Measurements from ENCODE around the gene GPR137C. TPM values are rescaled to one million over a fixed set of nuclear protein-coding genes. Genes with fewer than 3 reads are reported as not detected.

GPR137C gene
- total and polyA plus RNA-seq, 2 of the 4 experiments (the other 2 are of a cell fraction), result 0.72 to 0.91 TPM

DNA sequence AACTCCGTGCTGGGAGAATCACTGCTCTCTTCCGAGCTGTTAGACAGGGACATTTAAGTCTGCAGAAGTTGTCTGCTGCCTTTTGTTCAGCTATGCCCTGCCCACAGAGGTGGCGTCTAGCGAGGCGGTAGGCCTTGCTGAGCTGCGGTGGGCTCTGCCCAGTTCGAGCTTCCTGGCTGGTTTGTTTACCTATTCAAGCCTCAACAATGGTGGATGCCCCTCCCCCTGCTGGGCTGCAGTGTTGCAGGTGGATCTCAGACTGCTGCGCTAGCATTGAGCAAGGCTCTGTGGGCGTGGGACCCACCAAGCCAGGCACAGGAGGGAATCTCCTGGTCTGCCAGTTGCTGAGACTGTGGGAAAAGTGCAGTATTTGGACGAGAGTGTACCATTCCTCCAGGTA, 43.7 kb downstream of the GPR137C start:
- in situ Hi-C loops (cut with MboI; ENCODE audit: low sequenced_read_pairs) (no loop called here), dilution Hi-C loops (cut with HindIII; ENCODE audit: low sequenced_read_pairs, unreplicated experiment) (no loop called here), intact Hi-C loops (cut with micrococcal nuclease) (no loop called here)
- ChIA-PET CTCF (no interaction called here), POLR2A (ENCODE audit: unreplicated experiment) (no interaction called here)
- H4K91ac ChIP-seq (ENCODE audit: insufficient read depth, low read depth, low read length), result no peak overlapping the region
- no peak for DNase-seq
- no peak overlapping the region for H3K9ac ChIP-seq (ENCODE audit: low read depth, low read length)
- no peak overlapping the region for H2BK120ac ChIP-seq (ENCODE audit: low read depth, low read length)
- H3K4ac ChIP-seq (ENCODE audit: low read depth, low read length), result no peak overlapping the region
- TF ChIP-seq CHD1 (IDR thresholded peaks at IDR 0.05; ENCODE audit: low read depth, low read length) (no peak), FOS (IDR thresholded peaks at IDR 0.05; ENCODE audit: low read depth, low read length) (no peak), SMC3 (IDR thresholded peaks at IDR 0.05; ENCODE audit: low read depth, low read length) (no peak), RAD21 (IDR thresholded peaks at IDR 0.05; ENCODE audit: low read length) (no peak), MAZ (IDR thresholded peaks at IDR 0.05; ENCODE audit: borderline replicate concordance, low read depth, low read length) (no peak), BHLHE40 (IDR thresholded peaks at IDR 0.05; ENCODE audit: low read depth, low read length) (no peak), RCOR1 (IDR thresholded peaks at IDR 0.05; ENCODE audit: insufficient replicate concordance, low read length) (no peak), MAFK (IDR thresholded peaks at IDR 0.05; ENCODE audit: low read depth, low read length) (no peak), CEBPB (IDR thresholded peaks at IDR 0.05; ENCODE audit: low read depth, low read length) (no peak), NFE2L2 (IDR thresholded peaks at IDR 0.05; ENCODE audit: low read depth, low read length) (no peak), RFX5 (IDR thresholded peaks at IDR 0.05; ENCODE audit: low read depth, low read length) (no peak), MXI1 (IDR thresholded peaks at IDR 0.05; ENCODE audit: borderline replicate concordance, low read depth, low read length) (no peak), POLR2A (IDR thresholded peaks at IDR 0.05; ENCODE audit: low read depth, low read length) (no peak)
- TF ChIP-seq, protein P1, sequence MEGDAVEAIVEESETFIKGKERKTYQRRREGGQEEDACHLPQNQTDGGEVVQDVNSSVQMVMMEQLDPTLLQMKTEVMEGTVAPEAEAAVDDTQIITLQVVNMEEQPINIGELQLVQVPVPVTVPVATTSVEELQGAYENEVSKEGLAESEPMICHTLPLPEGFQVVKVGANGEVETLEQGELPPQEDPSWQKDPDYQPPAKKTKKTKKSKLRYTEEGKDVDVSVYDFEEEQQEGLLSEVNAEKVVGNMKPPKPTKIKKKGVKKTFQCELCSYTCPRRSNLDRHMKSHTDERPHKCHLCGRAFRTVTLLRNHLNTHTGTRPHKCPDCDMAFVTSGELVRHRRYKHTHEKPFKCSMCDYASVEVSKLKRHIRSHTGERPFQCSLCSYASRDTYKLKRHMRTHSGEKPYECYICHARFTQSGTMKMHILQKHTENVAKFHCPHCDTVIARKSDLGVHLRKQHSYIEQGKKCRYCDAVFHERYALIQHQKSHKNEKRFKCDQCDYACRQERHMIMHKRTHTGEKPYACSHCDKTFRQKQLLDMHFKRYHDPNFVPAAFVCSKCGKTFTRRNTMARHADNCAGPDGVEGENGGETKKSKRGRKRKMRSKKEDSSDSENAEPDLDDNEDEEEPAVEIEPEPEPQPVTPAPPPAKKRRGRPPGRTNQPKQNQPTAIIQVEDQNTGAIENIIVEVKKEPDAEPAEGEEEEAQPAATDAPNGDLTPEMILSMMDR (conservative IDR thresholded peaks at IDR 0.05; ENCODE audit: low read depth, low read length), result no peak
- TF ChIP-seq, protein P2, sequence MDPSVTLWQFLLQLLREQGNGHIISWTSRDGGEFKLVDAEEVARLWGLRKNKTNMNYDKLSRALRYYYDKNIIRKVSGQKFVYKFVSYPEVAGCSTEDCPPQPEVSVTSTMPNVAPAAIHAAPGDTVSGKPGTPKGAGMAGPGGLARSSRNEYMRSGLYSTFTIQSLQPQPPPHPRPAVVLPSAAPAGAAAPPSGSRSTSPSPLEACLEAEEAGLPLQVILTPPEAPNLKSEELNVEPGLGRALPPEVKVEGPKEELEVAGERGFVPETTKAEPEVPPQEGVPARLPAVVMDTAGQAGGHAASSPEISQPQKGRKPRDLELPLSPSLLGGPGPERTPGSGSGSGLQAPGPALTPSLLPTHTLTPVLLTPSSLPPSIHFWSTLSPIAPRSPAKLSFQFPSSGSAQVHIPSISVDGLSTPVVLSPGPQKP (IDR thresholded peaks at IDR 0.05; ENCODE audit: borderline replicate concordance, low read depth, low read length), result no peak
- TF ChIP-seq, protein P3, sequence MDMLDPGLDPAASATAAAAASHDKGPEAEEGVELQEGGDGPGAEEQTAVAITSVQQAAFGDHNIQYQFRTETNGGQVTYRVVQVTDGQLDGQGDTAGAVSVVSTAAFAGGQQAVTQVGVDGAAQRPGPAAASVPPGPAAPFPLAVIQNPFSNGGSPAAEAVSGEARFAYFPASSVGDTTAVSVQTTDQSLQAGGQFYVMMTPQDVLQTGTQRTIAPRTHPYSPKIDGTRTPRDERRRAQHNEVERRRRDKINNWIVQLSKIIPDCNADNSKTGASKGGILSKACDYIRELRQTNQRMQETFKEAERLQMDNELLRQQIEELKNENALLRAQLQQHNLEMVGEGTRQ (IDR thresholded peaks at IDR 0.05; ENCODE audit: low read depth, low read length), result no peak
- H3K9me3 ChIP-seq (ENCODE audit: control insufficient read depth, insufficient read depth, low read length), result no peaks in the 10 kb centered on the region
- no peak overlapping the region for H3K56ac ChIP-seq (ENCODE audit: extremely low read depth, insufficient read depth, low read length)
- H2BK5ac ChIP-seq (ENCODE audit: low read depth, low read length, poor library complexity, severe bottlenecking), result no peak overlapping the region
- H3K4me3 ChIP-seq (ENCODE audit: insufficient read depth, low read depth, low read length), result no peak overlapping the region
- no peak overlapping the region for H2AK5ac ChIP-seq (ENCODE audit: low read depth, low read length)
- H4K20me1 ChIP-seq (ENCODE audit: insufficient read depth, low read length), result no peaks in the 10 kb centered on the region
- BruUV-seq (replicated peaks), result no TSS peak
- H4K8ac ChIP-seq (ENCODE audit: low read depth in 2 of 2, low read length in 2 of 2), result no peak overlapping the region
- no peaks in the 10 kb centered on the region for H3K9me1 ChIP-seq (ENCODE audit: insufficient read depth, low read length)
- H4K5ac ChIP-seq (ENCODE audit: low read depth, low read length), result no peak overlapping the region
- no peak overlapping the region for H3K27ac ChIP-seq (ENCODE audit: insufficient read depth, low read length)
- no peak overlapping the region for H3K4me2 ChIP-seq (ENCODE audit: low read depth, low read length)
- no peaks in the 10 kb centered on the region for H3K36me3 ChIP-seq (ENCODE audit: control insufficient read depth, insufficient read depth, low read length)
- 93% methylated on average over 6 of the region's 10 CpGs; no CpG with 5 or more reads in 1 of the 2 experiments for WGBS, 2 experiments (ENCODE audit: extremely low coverage in 2 of 2, insufficient read length in 1 of 2)
- H3K79me1 ChIP-seq (ENCODE audit: low read depth in 1 of 2, low read length in 2 of 2), result no peaks in the 10 kb centered on the region
- H3K14ac ChIP-seq (replicated peaks; ENCODE audit: low read depth, low read length), result no peak overlapping the region
- no peak overlapping the region for H2AK9ac ChIP-seq (replicated peaks; ENCODE audit: low read depth, low read length, poor library complexity)
- ATAC-seq (ENCODE audit: low read depth), result no peak
- H3K4me1 ChIP-seq (ENCODE audit: control insufficient read depth, insufficient read depth, low read length), result no peaks in the 10 kb centered on the region
- no peak overlapping the region for H2AFZ ChIP-seq (replicated peaks; ENCODE audit: low read length, poor library complexity)
- H2BK20ac ChIP-seq (ENCODE audit: low read depth, low read length), result no peak overlapping the region
- H2BK15ac ChIP-seq (ENCODE audit: low read depth, low read length), result no peak overlapping the region
- no peaks in the 10 kb centered on the region for H3K27me3 ChIP-seq (ENCODE audit: control insufficient read depth, insufficient read depth, low read length)
- no peak overlapping the region for H3K18ac ChIP-seq (ENCODE audit: low read depth, low read length)
- H3K23ac ChIP-seq (ENCODE audit: low read depth, low read length), result no peak overlapping the region
